H1 (cell line): ENCODE data around the gene TOGARAM1. TPM values are rescaled to one million over a fixed set of nuclear protein-coding genes. Genes with fewer than 3 reads are reported as not detected.

Experiments used
- BRCA1 ChIP-seq: IDR thresholded peaks from 2 replicates; pipeline ENCODE4 v1.6.1; 2012; ENCODE audit warnings: low read depth, low read length, improper control_type of control experiment
- CTBP2 ChIP-seq: IDR thresholded peaks from 2 replicates; pipeline ENCODE4 v1.7.0; 2011; ENCODE audit warnings: borderline replicate concordance, mild to moderate bottlenecking, moderate library complexity, mixed read lengths, low read length; ENCODE audit not compliant: insufficient read depth, insufficient read length
- POU5F1 ChIP-seq: IDR thresholded peaks from 2 replicates; pipeline ENCODE4 v1.6.1; 2011; ENCODE audit warnings: low read depth, mild to moderate bottlenecking, low read length, moderate library complexity
- polyA plus RNA-seq, 7 experiments: library from polyadenylated mRNA; depleted of rRNA in 3 of 7; stranded (reverse) in 5 of 7; unstranded in 2 of 7; fragments of >200 nt in 5 of 7; fragments of 200-250 nt in 2 of 7; gene quantifications; 1 replicate in 5 of 7; 2 replicates in 1 of 7; 4 replicates in 1 of 7; pipeline versions ENCODE4 v1.2.1 to v1.2.3, GENCODE V29; 2011 to 2013; ENCODE audit warnings: missing spikeins in 2 of 7, mixed read lengths in 2 of 7
- total RNA-seq: library from RNA; stranded (reverse); fragmentation: NEBNext Ultra II Directional; extraction: Animal tissue kit (Norgen Biotek cat#: 25700); gene quantifications from 2 replicates; pipeline ENCODE4 v1.2.1, GENCODE V29; 2021

TOGARAM1 gene
- total and polyA plus RNA-seq, 2 of the 8 experiments (the other 6 are each of a cell fraction or from before 2014, with no cell fraction given): 2.5 to 6.8 TPM

GRCh38 chr14:44935155-44935554 is 26.8 kb upstream of the TOGARAM1 start (continued):
- TF ChIP-seq POU5F1 (no peak), BRCA1 (no peak), CTBP2 (no peak)
